IPS-18c (cell line): ENCODE results near the gene PIGM.

Experiments used
- H3K4me3 ChIP-seq: 2 replicates; pipeline ENCODE4 v1.7.0; 2013; ENCODE audit warnings: low read depth, mild to moderate bottlenecking, low read length, moderate library complexity; ENCODE audit not compliant: insufficient read depth
- H3K9me3 ChIP-seq: one replicate; pipeline ENCODE4 v1.6.1; 2013; ENCODE audit warnings: mild to moderate bottlenecking, low read length, moderate library complexity; ENCODE audit not compliant: control insufficient read depth, insufficient read depth

PIGM gene

GRCh38 chr1:160032165-160032820 is 503 bp upstream of the PIGM start:
- Histone ChIP-seq H3K4me3 (peak overlapping the region; percentile 90), H3K9me3 (no peaks in the 10 kb centered on the region)

GRCh38 chr1:160030657-160031364 is 979 bp downstream of the PIGM start:
- H3K4me3 ChIP-seq, result peak overlapping the region; percentile 90
- no peaks in the 10 kb centered on the region for H3K9me3 ChIP-seq

GRCh38 chr1:160028426-160028825 is 3.4 kb downstream of the PIGM start:
- Histone ChIP-seq H3K9me3 (no peaks in the 10 kb centered on the region), H3K4me3 (no peak overlapping the region)

GRCh38 chr1:160025314-160025713 is 6.5 kb downstream of the PIGM start:
- H3K4me3 ChIP-seq, result no peak overlapping the region
- no peaks in the 10 kb centered on the region for H3K9me3 ChIP-seq

- H3K9me3 ChIP-seq, result no peaks in the 10 kb centered on the region
- H3K4me3 ChIP-seq, result no peak overlapping the region
Measured at GRCh38 chr1:160024195-160024905, 7.4 kb downstream of the PIGM start.

- no peak overlapping the region for H3K4me3 ChIP-seq
- no peaks in the 10 kb centered on the region for H3K9me3 ChIP-seq
Measured at GRCh38 chr1:160022330-160023310, 9.2 kb downstream of the PIGM start.

- Histone ChIP-seq H3K4me3 (no peak overlapping the region), H3K9me3 (no peaks in the 10 kb centered on the region)
Measured at GRCh38 chr1:160021376-160022074, 10.3 kb downstream of the PIGM start.

- no peak overlapping the region for H3K4me3 ChIP-seq
Measured at GRCh38 chr1:160020196-160020595, 11.6 kb downstream of the PIGM start.

GRCh38 chr1:160018900-160019299 is 12.9 kb downstream of the PIGM start:
- Histone ChIP-seq H3K4me3 (no peak overlapping the region), H3K9me3 (no peaks in the 10 kb centered on the region)

More at GRCh38 chr1:160020196-160020595, 11.6 kb downstream of the PIGM start:
- no peaks in the 10 kb centered on the region for H3K9me3 ChIP-seq

- H3K9me3 ChIP-seq, result no peaks in the 10 kb centered on the region
- H3K4me3 ChIP-seq, result no peak overlapping the region
Measured at GRCh38 chr1:160018347-160018746, 13.4 kb downstream of the PIGM start.

GRCh38 chr1:160017592-160017991 is 14.2 kb downstream of the PIGM start:
- no peaks in the 10 kb centered on the region for H3K9me3 ChIP-seq
- H3K4me3 ChIP-seq, result no peak overlapping the region

- Histone ChIP-seq H3K9me3 (no peaks in the 10 kb centered on the region), H3K4me3 (no peak overlapping the region)
Measured at GRCh38 chr1:160011781-160012180, 20.0 kb downstream of the PIGM start.

GRCh38 chr1:160009801-160010200 is 22.0 kb downstream of the PIGM start:
- no peak overlapping the region for H3K4me3 ChIP-seq

GRCh38 chr1:160009081-160009480 is 22.7 kb downstream of the PIGM start:
- no peaks in the 10 kb centered on the region for H3K9me3 ChIP-seq
- no peak overlapping the region for H3K4me3 ChIP-seq

More at GRCh38 chr1:160009801-160010200, 22.0 kb downstream of the PIGM start:
- H3K9me3 ChIP-seq, result no peaks in the 10 kb centered on the region

GRCh38 chr1:160007577-160008200 is 24.1 kb downstream of the PIGM start:
- H3K4me3 ChIP-seq, result no peak overlapping the region
- H3K9me3 ChIP-seq, result no peaks in the 10 kb centered on the region

GRCh38 chr1:160006312-160006940 is 25.4 kb downstream of the PIGM start:
- no peak overlapping the region for H3K4me3 ChIP-seq
- no peaks in the 10 kb centered on the region for H3K9me3 ChIP-seq
